ENCODE results near the gene MICALL2.

Gene MICALL2

DNA sequence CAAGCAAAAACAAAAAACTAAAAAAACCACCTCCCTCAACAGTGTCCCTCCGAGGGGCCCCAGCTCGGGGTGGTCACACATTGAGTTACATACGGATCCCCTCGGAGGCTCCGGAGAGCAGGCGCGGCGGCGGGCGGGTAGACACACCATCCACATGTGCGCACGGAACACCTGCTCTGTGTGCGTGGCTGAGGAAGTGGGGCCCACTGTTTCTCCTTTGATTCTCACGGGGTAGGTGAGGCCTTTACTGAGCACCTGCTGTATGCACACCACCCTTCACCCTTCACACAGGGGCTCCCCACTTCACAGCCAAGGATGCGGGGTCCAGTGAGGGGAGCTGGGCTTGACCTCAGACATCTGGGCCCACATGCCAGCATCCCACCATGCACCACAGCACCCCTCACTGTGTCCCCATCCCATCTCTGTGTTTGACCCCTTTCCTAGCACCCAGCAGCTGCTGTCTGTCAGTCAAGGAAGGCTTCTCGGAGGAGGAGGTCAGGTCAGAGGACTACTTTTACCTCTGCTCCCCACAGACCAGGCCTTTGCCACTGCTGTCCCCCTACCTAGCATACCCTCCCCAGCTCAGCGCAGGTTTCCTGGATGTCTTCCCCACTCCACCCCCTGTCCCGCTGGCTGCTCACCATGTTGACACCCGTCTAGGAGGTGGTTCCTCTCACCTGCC is 71.1 kb downstream of the MICALL2 start:
- DNase-seq, result no peak

DNA sequence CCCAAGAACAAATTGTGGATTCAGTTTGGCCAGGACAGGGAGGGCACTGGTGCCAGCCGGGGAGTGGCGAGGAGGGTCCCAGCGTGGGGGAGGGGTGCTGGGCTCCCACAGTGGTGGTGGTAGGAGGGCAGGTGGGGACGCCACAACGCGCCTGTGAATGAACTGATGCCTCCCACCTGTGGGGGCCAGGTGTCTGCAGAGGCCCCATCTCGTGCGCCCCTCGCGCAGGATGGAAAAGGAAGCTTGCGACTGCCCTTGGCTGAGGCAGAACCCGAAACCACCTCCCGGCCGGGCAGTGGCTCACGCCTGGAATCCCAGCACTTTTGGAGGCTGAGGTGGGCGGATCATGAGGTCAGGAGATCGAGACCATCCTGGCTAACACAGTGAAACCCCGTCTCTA is 72.0 kb downstream of the MICALL2 start:
- DNase-seq, result no peak

DNA sequence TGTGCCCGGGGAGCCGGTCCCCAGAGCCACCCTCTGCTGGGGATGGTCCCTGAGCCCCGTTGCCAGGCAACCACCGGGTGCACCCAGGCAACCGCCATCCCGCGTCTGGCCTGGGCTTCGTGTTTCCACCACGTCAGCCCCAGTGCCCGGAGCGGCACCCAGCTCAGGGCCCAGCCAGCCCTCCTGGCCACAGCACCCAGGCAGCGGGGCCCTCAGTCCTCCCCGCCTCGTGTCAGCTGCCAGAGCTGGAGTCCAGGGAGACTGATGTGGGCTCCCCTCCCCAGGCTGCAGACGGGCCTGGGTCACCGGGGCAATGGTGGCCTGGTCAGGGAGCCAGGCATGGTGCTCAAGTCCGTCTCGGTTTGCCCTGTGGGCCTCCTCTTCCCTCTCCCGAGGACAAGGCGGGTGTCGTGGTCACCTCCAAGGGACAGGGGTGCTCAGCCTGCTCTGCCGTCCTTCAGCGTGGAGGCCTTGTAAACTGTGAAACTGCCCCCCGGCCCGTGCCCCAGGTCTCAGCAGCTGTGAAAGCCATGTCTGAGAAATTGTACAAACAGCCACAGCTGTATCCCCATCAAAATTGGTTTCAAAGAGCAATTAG is 72.5 kb downstream of the MICALL2 start:
- DNase-seq, result no peak

DNA sequence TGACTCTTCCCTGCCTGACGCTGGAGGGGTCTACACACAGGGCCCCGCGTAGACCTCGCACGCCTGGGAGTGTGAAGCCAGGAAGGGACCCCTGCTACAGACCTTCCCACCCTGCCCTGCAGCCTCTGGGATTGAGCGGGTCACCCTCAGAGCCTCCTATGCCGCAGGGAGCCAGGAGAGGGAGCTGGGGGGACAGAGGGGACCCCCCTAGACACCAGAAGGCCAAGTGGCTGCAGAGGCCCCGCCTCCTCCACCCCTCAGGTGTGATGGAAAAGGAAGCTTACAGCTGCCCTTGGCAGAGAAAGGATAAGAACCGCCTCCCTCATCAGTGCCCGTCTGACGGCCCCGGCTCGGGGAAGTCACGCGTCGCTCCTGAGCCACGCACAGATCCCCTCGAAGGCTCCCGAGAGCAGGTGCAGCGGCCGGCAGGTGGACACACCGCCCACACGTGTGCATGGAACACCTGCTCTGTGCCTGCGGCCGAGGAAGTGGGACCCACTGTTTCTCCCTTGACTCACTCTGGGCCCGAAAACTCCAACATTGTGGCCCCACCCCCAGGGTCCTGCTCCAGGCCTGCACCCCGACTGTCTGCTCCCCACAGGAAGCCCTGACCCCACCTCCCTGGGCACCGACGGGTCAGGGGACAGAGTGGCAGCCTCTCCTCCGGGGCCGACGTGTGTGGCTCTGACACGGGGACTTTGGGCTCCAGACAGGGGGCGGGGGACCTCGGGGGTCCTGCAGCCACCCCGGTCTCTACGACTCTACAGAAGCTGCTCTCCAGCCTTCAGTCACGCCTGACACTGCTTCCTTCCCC is 73.3 kb downstream of the MICALL2 start:
- no peak for DNase-seq

DNA sequence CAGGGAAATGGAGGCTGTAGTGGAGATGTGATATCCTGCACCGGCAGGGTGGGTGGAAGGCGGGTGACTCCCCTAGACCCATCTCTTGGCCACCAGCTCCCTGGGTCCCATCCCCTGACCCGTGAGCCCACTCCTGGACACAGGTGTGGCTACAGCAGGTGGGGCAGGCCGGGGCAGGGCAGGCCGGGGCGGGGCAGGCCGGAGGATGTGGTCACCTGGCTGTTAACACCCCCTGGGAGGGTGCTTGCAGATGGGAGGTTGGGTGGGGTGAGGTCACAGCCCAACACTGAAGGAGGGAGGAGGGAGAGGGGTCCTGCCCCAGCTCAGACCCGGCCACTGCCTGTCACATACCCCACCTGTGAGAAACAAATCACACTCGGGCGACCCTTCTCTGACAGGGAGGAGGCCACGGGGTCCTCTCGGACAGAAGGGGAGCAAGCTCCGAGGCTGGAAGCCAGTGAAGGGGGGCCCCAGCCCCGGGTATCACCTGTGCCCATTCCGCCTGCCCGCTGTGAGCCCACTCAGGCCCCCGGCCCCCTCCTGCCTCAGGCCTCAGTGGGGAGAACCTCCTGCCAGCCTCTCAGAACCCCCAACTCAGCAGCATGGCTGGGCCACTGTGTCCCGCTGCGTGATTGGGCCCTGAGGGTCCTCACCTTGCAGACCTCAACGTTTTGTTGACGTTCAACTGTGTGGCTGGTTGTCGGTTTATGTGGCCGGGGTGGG is 74.0 kb downstream of the MICALL2 start:
- DNase-seq, result no peak

Measured in NCI-H526 treated with DMSO at 0.1 percent for 48 hours (cell line).